ENCODE measurements around the gene UPK3B. TPM values are rescaled to one million over a fixed set of nuclear protein-coding genes. Genes with fewer than 3 reads are reported as not detected.

Gene UPK3B
- total RNA-seq = not detected in 2 replicates

GRCh38 chr7:76509931-76510877 lies at the start of gene UPK3B:
UPK3B (plus strand) TSS chr7:76510552; CDS start chr7:76510653, 101 bp downstream.

GRCh38 chr7:76461464-76462101 lies 48.8 kb upstream of the UPK3B start, which contains the start of gene DTX2:
DTX2 (plus strand) TSS chr7:76461709; CDS start chr7:76480510, 18,801 bp downstream.

GRCh38 chr7:76543197-76543596 lies 32.8 kb downstream of the UPK3B start, which contains the start of gene SPDYE16:
SPDYE16 (minus strand) TSS chr7:76543297; CDS start chr7:76541459, 1,838 bp downstream.

Other genes with a start within 250 kb of the UPK3B start
- 467 and 471 TPM in 2 replicates for gene HSPB1, start 207.9 kb upstream of the UPK3B start, total RNA-seq
- gene YWHAG, start 151.6 kb upstream of the UPK3B start, total RNA-seq = 71.0 and 81.4 TPM in 2 replicates
- gene SSC4D, start 100.9 kb upstream of the UPK3B start, total RNA-seq = 0.37 and 1.2 TPM in 2 replicates
- 3.7 and 4.6 TPM in 2 replicates for gene ZP3, start 85.6 kb upstream of the UPK3B start, total RNA-seq
- 7.8 and 17.3 TPM in 2 replicates for gene DTX2, start 48.8 kb upstream of the UPK3B start, total RNA-seq
- gene SPDYE16, start 32.7 kb downstream of the UPK3B start, total RNA-seq = 0.75 TPM in 1 of 2 replicates, not detected in the other
- gene POMZP3, start 116.7 kb downstream of the UPK3B start, total RNA-seq = 1.6 and 2.0 TPM in 2 replicates